HepG2 (cell line): ENCODE results near the gene TPSB2. TPM values are rescaled to one million over a fixed set of nuclear protein-coding genes. Genes with fewer than 3 reads are reported as not detected.

ENCODE experiments used
- ATAC-seq: fragments of 200-7000 bp; cut with Tn5 transposase; 3 replicates; pipeline ENCODE4 v1.9.1; 2020; ENCODE audit warnings: mild to moderate bottlenecking, moderate library complexity
- BruUV-seq: library from RNA; stranded (reverse); fragments of 400-500 nt; replicated peaks from 2 replicates; lab custom pipeline; 2021; lab: Mats Ljungman, UMichigan
- CTCF ChIA-PET: fragments of 300-600 bp; formaldehyde crosslinking; extraction: SDS; loops from one replicate; lab custom pipeline; 2021; ENCODE audit warnings: low total read pairs, inconsistent platforms, low intra/inter-chr PET ratio; lab: Yijun Ruan, JAX
- POLR2A ChIA-PET: fragments of 350-600 bp; sonication (Branson Sonifier 250); formaldehyde crosslinking; loops from one replicate; lab custom pipeline; 2020; ENCODE audit warnings: antibody characterized with exemption, inconsistent platforms; lab: Yijun Ruan, JAX
- DNase-seq: peaks from one replicate; pipeline ENCODE4 v3.0.0-alpha.2; 2015; ENCODE audit warnings: low spot score
- FAIRE-seq: peaks from 3 replicates; lab custom pipeline; 2011; peaks lifted over from hg19 to GRCh38; lab: Jason Lieb, UNC
- H2AFZ ChIP-seq: one replicate; pipeline ENCODE4 v1.6.1; 2011; ENCODE audit warnings: low read length, inconsistent platforms
- H3K27ac ChIP-seq: fragments of 300-600 bp; 3 replicates; pipeline ENCODE4 v1.8.0; 2011; ENCODE audit warnings: mixed run types, mild to moderate bottlenecking, mixed read lengths, low read length, inconsistent platforms; ENCODE audit not compliant: insufficient read depth; ENCODE audit errors: extremely low read length
- H3K27me3 ChIP-seq, 2 experiments: fragments of 200-600 bp in 1 of 2; 2 replicates in 1 of 2; 3 replicates in 1 of 2; pipeline versions ENCODE4 v1.6.0 to v1.8.0; 2011; ENCODE audit warnings: low read length in 2 of 2, mild to moderate bottlenecking in 2 of 2, moderate library complexity in 2 of 2, inconsistent platforms in 1 of 2; ENCODE audit not compliant: insufficient read depth in 2 of 2, control insufficient read depth in 1 of 2
- H3K36me3 ChIP-seq, 2 experiments: fragments of 200-600 bp in 1 of 2; replicated peaks in 1 of 2; 2 replicates in 1 of 2; 3 replicates in 1 of 2; pipeline versions ENCODE4 v1.5.1 to v1.8.0; 2011; ENCODE audit warnings: low read length in 2 of 2, inconsistent platforms in 1 of 2; ENCODE audit not compliant: insufficient read depth in 2 of 2, control insufficient read depth in 1 of 2
- H3K4me1 ChIP-seq: 2 replicates; pipeline ENCODE4 v1.5.1; 2012; ENCODE audit warnings: low read length, inconsistent platforms; ENCODE audit not compliant: insufficient read depth
- H3K4me2 ChIP-seq: 2 replicates; pipeline ENCODE4 v1.6.0; 2011; ENCODE audit warnings: low read depth, low read length, inconsistent platforms
- H3K4me3 ChIP-seq, 3 experiments: fragments of 200-600 bp in 1 of 3; sonication (generic), shearing (Covaris generic) in 1 of 3; replicated peaks in 1 of 3; 2 replicates each; pipeline ENCODE4 v1.5.1; 2011 to 2016; ENCODE audit warnings: low read length in 3 of 3, inconsistent platforms in 2 of 3, low read depth in 2 of 3, mild to moderate bottlenecking in 2 of 3, control low read depth in 1 of 3, mixed read lengths in 1 of 3; ENCODE audit not compliant: insufficient read depth in 1 of 3
- H3K79me2 ChIP-seq: one replicate; pipeline ENCODE4 v1.6.1; 2011; ENCODE audit warnings: low read length, inconsistent platforms; ENCODE audit not compliant: insufficient read depth
- H3K9ac ChIP-seq: 2 replicates; pipeline ENCODE4 v1.6.0; 2011; ENCODE audit warnings: mild to moderate bottlenecking, low read depth, low read length, inconsistent platforms; ENCODE audit not compliant: insufficient read depth
- H3K9me3 ChIP-seq: 2 replicates; pipeline ENCODE4 v1.5.1; 2012; ENCODE audit warnings: mild to moderate bottlenecking, low read length
- H4K20me1 ChIP-seq: 2 replicates; pipeline ENCODE4 v1.6.0; 2011; ENCODE audit warnings: inconsistent platforms, mild to moderate bottlenecking, low read length, moderate library complexity; ENCODE audit not compliant: insufficient read depth
- ARID3A ChIP-seq: IDR thresholded peaks from 2 replicates; pipeline ENCODE4 v1.6.1; 2012; ENCODE audit warnings: low read depth, low read length, improper control_type of control experiment
- ELF3 ChIP-seq: IDR thresholded peaks from 2 replicates; pipeline ENCODE4 v1.6.1; 2016; ENCODE audit warnings: missing genetic modification reagents, missing compliant biosample characterization
- FOSL1 ChIP-seq: sonication (generic); formaldehyde crosslinking; IDR thresholded peaks from 2 replicates; pipeline ENCODE4 v1.9.0; 2021; ENCODE audit warnings: missing genetic modification reagents, borderline replicate concordance
- IRF2 ChIP-seq: IDR thresholded peaks from 2 replicates; pipeline ENCODE4 v1.6.1; 2018; ENCODE audit warnings: missing genetic modification reagents, missing compliant biosample characterization
- KAT2B ChIP-seq: fragments of 150-350 bp; IDR thresholded peaks from 2 replicates; pipeline ENCODE4 v1.6.1; 2014; ENCODE audit warnings: low read depth, low read length, borderline replicate concordance
- NR2F6 ChIP-seq, 2 experiments: IDR thresholded peaks; 2 replicates each; pipeline ENCODE4 v1.6.1; 2016; ENCODE audit warnings: antibody characterized with exemption in 1 of 2, mild to moderate bottlenecking in 1 of 2
- RNF219 ChIP-seq: sonication (generic); formaldehyde crosslinking; IDR thresholded peaks from 2 replicates; pipeline ENCODE4 v1.5.0; 2020; ENCODE audit warnings: mild to moderate bottlenecking, missing genetic modification reagents
- SMAD3 ChIP-seq: sonication (generic); formaldehyde crosslinking; IDR thresholded peaks from 2 replicates; pipeline ENCODE4 v1.4.0; 2020; ENCODE audit warnings: missing genetic modification reagents
- TERF1 ChIP-seq: sonication (generic); formaldehyde crosslinking; IDR thresholded peaks from 2 replicates; pipeline ENCODE4 v1.8.0; 2022; ENCODE audit warnings: mild to moderate bottlenecking, missing genetic modification reagents, moderate library complexity
- TIGD3 ChIP-seq: sonication (generic); formaldehyde crosslinking; IDR thresholded peaks from 2 replicates; pipeline ENCODE4 v1.5.1; 2020; ENCODE audit warnings: mild to moderate bottlenecking, missing genetic modification reagents, borderline replicate concordance
- ZBTB33 ChIP-seq: sonication (generic); formaldehyde crosslinking; IDR thresholded peaks from 2 replicates; pipeline ENCODE4 v1.4.0; 2020; ENCODE audit warnings: missing genetic modification reagents
- ZFP41 ChIP-seq: sonication (generic); formaldehyde crosslinking; IDR thresholded peaks from 2 replicates; pipeline ENCODE4 v1.4.0; 2020; ENCODE audit warnings: mild to moderate bottlenecking, missing genetic modification reagents, borderline replicate concordance
- ZNF543 ChIP-seq: sonication (generic); formaldehyde crosslinking; IDR thresholded peaks from 2 replicates; pipeline ENCODE4 v1.4.0; 2020; ENCODE audit warnings: mild to moderate bottlenecking, missing genetic modification reagents
- ZNF703 ChIP-seq: sonication (generic); formaldehyde crosslinking; IDR thresholded peaks from 2 replicates; pipeline ENCODE4 v1.5.1; 2020; ENCODE audit warnings: missing genetic modification reagents, mild to moderate bottlenecking, moderate library complexity, borderline replicate concordance
- ZNF746 ChIP-seq: sonication (generic); formaldehyde crosslinking; IDR thresholded peaks from 2 replicates; pipeline ENCODE4 v1.8.0; 2022; ENCODE audit warnings: mild to moderate bottlenecking, missing genetic modification reagents
- ZNF879 ChIP-seq: sonication (generic); formaldehyde crosslinking; IDR thresholded peaks from 2 replicates; pipeline ENCODE4 v1.8.1; 2023; ENCODE audit warnings: missing genetic modification reagents
- WGBS: methylation state at CpG from one replicate; pipeline ENCODE4 v1.1.6; 2017; ENCODE audit warnings: low lambda C conversion rate; 5-methylcytosine and 5-hydroxymethylcytosine counted together
- in situ Hi-C: cut with HindIII; loops from 2 replicates; pipeline ENCODE4 v1.10.0; 2017; ENCODE audit warnings: low pct_unique_long_range_greater_than_20kb; ENCODE audit not compliant: extremely low pct_ligation_motif_present
- intact Hi-C: fragments of 100-400 bp; cut with micrococcal nuclease; formaldehyde crosslinking; loops from one replicate; pipeline ENCODE4 v1.10.0; 2022; ENCODE audit not compliant: unreplicated experiment
- polyA plus RNA-seq, 8 experiments: library from polyadenylated mRNA; depleted of rRNA in 3 of 8; stranded (reverse) in 7 of 8; unstranded in 1 of 8; fragments of >200 nt; fragmentation: Illumina TruSeq in 4 of 8; extraction: Trizol in 4 of 8; gene quantifications; 2 replicates each; pipeline versions ENCODE4 v1.2.1 to v1.2.3, GENCODE V29; 2011 to 2016; ENCODE audit warnings: low read depth in 4 of 8, missing spikeins in 1 of 8, mixed read lengths in 1 of 8; ENCODE audit not compliant: insufficient read depth in 1 of 8
- total RNA-seq, 5 experiments: library from RNA; depleted of rRNA; stranded (reverse); fragments of >200 nt; fragmentation: Illumina TruSeq; extraction: Trizol; gene quantifications; 2 replicates each; pipeline ENCODE4 v1.2.3, GENCODE V29; 2016; ENCODE audit warnings: low read depth in 1 of 5

The TPSB2 gene
- total and polyA plus RNA-seq, 2 of the 13 experiments (the other 11 are each of a cell fraction or from before 2014, with no cell fraction given) = not detected

GRCh38 chr16:1263591-1264344 is 33.8 kb upstream of the TPSB2 start:
- ChIA-PET CTCF (no interaction called here), POLR2A (no interaction called here)
- Histone ChIP-seq H2AFZ (no peak overlapping the region), H3K36me3 (no peaks in the 10 kb centered on the region), H3K79me2 (no peaks in the 10 kb centered on the region), H3K27ac (no peak overlapping the region), H3K4me2 (no peak overlapping the region), H3K4me1 (no peaks in the 10 kb centered on the region), H3K4me3 (no peak overlapping the region), H3K27me3 (peaks cover 15 to 65% of the 10 kb centered on the region in 2 experiments), H3K9ac (no peak overlapping the region), H4K20me1 (no peaks in the 10 kb centered on the region), H3K9me3 (no peaks in the 10 kb centered on the region)
- in situ Hi-C loops (no loop called here), intact Hi-C loops (no loop called here)
- ATAC-seq (no peak), FAIRE-seq (no peak), DNase-seq (no peak)
- no TSS peak for BruUV-seq
- WGBS = 24% methylated on average over 4 of the region's 15 CpGs
- TF ChIP-seq NR2F6 (IDR thresholded peaks at IDR 0.05) (no peak), NR2F6 (CRISPR knock-in tag; IDR thresholded peaks at IDR 0.05) (no peak), ARID3A (no peak), RNF219 (CRISPR knock-in tag) (no peak), FOSL1 (CRISPR knock-in tag) (no peak), IRF2 (CRISPR knock-in tag) (no peak), ZFP41 (CRISPR knock-in tag) (no peak), TERF1 (CRISPR knock-in tag) (no peak), ELF3 (CRISPR knock-in tag) (no peak), SMAD3 (CRISPR knock-in tag) (no peak), ZNF879 (no peak), ZNF703 (CRISPR knock-in tag) (no peak), ZBTB33 (CRISPR knock-in tag) (no peak), TIGD3 (CRISPR knock-in tag) (no peak), ZNF746 (no peak), ZNF543 (CRISPR knock-in tag) (no peak), KAT2B (no peak)
